Measurements from ENCODE around the gene SNAPIN. TPM values are rescaled to one million over a fixed set of nuclear protein-coding genes. Genes with fewer than 3 reads are reported as not detected.

The SNAPIN gene
- total RNA-seq = 38.8 TPM

DNA sequence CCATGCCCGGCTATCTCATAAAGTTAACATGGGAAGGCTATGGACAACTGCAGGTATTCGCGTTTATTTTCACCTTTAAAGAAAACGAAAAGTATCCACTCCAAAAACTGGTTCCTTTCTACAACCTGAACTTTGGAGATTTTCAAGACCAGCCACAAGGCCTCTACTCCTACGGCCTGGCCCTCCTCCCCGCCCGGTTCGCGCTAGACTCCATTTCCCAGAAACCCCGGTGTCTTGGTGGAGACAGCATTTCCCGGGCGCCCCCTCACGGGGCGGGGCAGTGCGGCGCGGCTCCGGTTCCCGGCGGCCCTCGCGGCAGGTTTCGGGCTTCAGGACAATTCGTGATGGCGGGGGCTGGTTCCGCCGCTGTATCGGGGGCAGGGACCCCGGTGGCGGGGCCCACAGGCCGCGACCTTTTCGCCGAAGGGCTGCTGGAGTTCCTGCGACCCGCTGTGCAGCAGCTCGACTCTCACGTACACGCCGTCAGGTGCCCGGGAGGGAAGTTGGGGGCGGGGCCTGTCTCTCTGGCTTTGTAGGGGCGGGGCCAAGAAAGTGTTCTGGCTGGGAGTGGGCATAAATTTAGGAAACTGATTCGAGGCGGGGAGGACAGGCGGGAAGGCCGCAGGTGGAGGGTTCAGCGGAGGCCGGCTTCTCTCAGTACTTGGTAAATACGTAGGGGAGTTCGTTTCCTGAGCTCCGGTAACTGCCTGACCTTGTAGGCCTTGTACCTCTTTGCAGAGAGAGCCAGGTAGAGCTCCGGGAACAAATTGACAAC, at the start of gene SNAPIN:
SNAPIN (plus strand) TSS at position 304 of the 775 bp plus-strand sequence; CDS start at position 345, 41 bp downstream.
- DNase-seq (ENCODE audit: low spot score) = peak; percentile 90

- peak; percentile 73 for DNase-seq (ENCODE audit: low spot score)
Measured at GRCh38 chr1:153608742-153609584, 49.5 kb upstream of the SNAPIN start.

DNA sequence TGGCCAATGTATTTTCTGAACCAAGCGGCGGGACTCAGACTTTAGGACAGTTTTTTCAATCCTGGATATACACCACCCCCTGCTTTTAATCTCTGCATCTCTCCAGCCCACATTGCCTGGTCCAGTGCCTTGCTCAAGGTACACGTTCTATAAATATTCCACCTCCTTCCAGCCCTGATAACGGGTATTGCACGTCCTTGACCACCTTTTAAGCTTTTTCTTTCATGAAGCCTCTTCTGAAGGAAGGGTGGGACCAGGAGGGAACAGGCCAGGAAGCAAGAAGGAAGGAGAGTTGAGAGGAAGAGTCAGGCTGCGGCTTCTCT, 49.0 kb upstream of the SNAPIN start:
- DNase-seq (ENCODE audit: low spot score) = no peak

DNA sequence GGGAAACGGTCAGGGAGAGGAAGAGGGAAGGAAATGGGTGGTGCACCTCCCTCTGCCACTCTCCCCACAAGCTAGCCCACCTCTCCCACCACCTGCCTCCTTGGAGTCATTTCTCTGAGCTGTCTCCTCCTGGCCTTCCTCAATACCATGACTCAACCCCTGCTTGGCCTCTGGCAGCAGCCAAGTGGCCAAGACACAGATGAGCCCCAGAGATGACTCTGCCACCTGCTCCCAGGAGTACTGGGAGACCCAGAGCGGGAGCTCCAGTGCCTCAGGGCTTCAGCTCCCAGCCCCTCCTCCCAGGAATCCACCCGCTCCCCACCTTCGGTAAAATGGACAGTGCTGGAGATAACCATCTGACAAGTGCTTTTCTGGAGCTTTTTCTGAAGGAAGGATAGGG, 48.2 kb upstream of the SNAPIN start:
- DNase-seq (ENCODE audit: low spot score) = no peak

- DNase-seq (ENCODE audit: low spot score) = no peak
Measured at GRCh38 chr1:153610811-153611301, 47.6 kb upstream of the SNAPIN start.

DNA sequence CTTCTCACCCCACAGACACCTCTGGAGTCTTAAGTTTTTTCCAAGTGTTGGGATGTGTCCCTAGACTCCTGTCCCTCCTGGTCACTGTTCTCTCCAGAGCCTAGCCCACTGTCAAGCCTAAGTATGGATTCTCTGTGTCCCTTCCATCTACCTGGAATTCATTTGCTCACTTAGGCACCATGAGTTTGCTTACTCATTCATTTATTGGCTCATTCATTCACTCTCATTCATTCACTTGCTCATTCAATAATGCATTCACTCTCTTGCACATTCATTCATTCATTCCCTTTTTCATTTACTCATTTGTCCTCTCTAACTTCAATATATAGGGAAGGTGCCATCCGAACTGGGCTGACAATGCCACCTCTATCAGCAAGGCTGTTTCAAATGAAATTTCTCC, 47.1 kb upstream of the SNAPIN start:
- no peak for DNase-seq (ENCODE audit: low spot score)

DNA sequence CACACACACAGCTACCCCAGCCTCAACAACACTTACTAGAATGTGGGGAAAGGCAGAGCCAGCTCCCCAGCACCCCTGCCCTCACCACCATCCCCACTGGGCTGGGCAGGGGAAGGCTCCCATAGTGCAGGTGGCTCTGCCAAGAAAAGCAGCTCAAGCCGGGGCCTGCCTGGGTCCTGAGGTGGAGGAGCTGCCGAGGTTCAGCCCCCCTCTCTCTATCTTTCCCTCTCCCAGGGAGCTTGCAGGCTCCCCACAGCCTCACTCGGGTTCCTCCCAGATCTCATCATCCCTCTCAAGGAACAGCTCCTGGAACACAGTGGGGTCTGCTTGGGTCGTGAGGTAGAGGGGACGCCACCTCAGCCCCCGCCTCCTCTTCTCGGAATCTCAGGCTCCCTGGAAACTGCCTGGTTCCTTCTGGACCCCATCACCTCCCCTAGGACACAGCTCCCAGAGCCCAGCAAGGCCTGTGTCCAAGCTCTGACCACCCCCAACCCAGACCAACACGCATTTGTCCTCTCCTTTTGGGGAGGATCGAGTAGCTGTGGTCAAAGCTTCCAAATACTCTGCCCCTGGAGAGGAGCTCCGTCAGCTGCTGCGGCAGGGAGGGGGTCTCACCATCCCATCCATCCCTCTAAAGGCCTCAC, 46.3 kb upstream of the SNAPIN start:
- no peak for DNase-seq (ENCODE audit: low spot score)

- peak; percentile 71 for DNase-seq (ENCODE audit: low spot score)
Measured at GRCh38 chr1:153612755-153613331, 45.7 kb upstream of the SNAPIN start, which contains the start of gene S100A16. TSS of gene S100A16 (minus strand) at chr1:153613137. CDS start at chr1:153608151, 4,986 bp downstream.

DNA sequence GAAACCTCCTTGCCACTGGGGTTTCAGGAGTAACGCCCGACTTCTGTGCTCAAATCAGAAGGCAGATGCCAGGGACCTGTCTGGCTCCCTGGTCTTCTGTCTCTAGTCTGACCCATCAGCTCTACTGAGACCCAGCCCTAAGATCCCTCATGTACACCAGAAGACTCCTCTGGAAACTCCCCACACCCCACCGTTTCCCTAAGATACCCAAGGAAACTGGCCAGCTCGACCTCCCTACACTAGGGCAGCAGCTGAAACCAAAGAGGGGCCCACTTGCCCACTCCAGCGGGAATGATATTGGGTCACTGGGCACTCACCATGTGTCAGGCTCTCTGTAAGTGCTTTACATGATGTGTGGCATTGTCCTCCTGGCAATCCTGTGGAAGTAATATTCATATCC, 45.1 kb upstream of the SNAPIN start:
- DNase-seq (ENCODE audit: low spot score) = no peak

- no peak for DNase-seq (ENCODE audit: low spot score)
Measured at GRCh38 chr1:153614189-153614900, 44.2 kb upstream of the SNAPIN start.

GRCh38 chr1:153614906-153615305, 43.6 kb upstream of the SNAPIN start:
- no peak for DNase-seq (ENCODE audit: low spot score)

GRCh38 chr1:153615406-153615805, 43.1 kb upstream of the SNAPIN start:
- DNase-seq (ENCODE audit: low spot score) = no peak

- peak; percentile 84 for DNase-seq (ENCODE audit: low spot score)
Measured at GRCh38 chr1:153616144-153616916, 42.2 kb upstream of the SNAPIN start, which contains the start of gene S100A14. TSS of gene S100A14 (minus strand) at chr1:153616325. CDS start at chr1:153615858, 467 bp downstream.

DNA sequence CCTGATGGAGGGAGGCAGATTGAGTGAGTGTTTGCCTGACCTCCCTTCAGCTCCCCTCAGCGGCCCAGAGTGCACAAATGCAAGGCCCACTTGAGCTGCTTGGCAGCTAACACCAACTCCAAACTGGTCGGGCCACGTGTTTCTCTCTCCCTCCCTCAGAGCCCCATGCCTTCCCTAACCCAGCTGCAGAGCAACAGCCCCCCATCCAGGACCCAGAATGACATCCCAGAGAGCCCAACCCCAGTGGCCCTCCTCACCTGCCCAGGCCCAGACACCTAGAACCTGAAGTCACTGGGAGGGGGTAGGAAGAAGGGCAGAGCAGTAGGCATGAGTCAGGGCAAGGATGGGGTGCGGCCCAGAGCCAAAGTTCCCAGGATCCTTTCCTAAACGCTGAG, 41.6 kb upstream of the SNAPIN start:
- no peak for DNase-seq (ENCODE audit: low spot score)

DNA sequence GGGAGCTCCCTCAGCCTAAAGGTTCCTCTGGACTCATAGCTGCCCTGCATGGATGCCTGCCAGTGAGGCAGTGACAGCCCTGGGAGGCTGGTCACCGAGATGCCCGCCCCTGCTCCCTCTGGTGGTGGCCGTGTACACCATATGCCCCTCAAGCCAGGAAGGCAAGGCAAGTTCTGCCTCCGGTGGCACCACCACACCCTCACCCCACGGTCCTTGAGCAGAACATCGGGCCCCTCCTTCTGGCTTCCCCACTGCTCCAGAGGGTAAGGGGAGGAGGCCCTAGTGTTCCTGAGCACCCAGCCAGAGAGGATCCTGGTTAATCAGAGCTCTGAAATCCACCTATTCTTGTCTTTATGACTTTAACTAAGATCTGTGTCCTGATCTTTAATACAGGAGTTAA, 40.8 kb upstream of the SNAPIN start:
- DNase-seq (ENCODE audit: low spot score) = peak; percentile 60

DNA sequence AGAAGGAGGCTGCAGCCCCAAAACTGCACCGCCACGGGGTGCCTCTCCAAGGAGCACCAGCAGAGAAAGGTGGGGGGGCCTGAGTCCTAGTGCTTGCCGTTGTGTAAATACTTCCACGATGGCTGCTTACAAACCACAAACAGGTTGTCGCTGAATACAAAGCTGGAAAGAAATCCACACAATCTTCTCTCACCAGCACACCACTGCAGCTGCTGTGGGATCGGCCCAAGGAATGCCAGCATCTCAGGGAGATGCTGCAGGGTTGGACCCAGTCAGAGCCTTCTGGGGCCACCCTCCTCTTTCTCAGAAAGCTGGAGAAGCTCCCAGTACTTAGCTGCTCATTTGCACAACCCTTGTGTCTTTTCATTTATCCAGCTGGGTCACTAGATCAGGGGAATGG, 39.3 kb upstream of the SNAPIN start:
- DNase-seq (ENCODE audit: low spot score) = no peak

- DNase-seq (ENCODE audit: low spot score) = no peak
Measured at GRCh38 chr1:153623101-153623500, 35.4 kb upstream of the SNAPIN start.

DNA sequence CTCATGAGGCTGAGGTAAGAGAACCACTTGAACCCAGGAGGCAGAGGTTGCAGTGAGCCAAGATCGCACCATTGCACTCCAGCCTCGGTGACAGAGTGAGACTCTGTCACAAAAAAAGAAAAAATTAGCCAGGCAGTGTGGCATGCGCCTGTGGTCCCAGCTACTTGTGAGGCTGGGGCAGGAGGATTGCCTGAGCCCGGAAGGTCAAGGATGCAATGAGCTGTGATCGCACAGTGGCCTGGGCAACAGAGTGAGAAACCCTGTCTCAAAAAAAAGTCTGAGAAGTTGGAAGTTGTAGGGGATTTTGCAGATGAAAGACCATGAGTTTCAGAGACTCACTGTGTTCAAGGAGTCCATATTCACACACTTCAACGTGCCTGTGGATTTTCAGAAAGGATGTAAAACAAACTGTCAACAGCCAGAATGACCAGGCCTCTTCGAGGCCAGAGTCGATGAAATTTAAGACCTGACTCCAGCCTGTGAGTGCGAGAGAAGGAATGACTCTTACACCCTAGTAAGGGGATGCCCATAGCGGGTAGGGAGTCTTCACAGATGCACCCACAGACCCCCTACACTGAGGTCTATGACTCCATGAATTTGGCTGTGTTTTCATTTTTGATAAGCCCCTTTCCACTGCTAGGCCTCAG, 33.4 kb upstream of the SNAPIN start:
- no peak for DNase-seq (ENCODE audit: low spot score)

- no peak for DNase-seq (ENCODE audit: low spot score)
Measured at GRCh38 chr1:153626477-153626903, 32.0 kb upstream of the SNAPIN start.
